ENCODE results near the gene LUC7L. TPM values are rescaled to one million over a fixed set of nuclear protein-coding genes. Genes with fewer than 3 reads are reported as not detected.
A peak's percentile ranks its signal among the peaks of the same experiment; 100 is the strongest.

Gene LUC7L
- total and polyA plus RNA-seq, 2 of the 8 experiments (the other 6 are each of a cell fraction or from before 2014, with no cell fraction given) = 49.7 to 129 TPM

- Histone ChIP-seq H2BK15ac (ENCODE audit: low read length) (no peak within 1 kb of the TSS), H3K4me3 (ENCODE audit: extremely low read depth in 1 of 4, insufficient read depth in 2 of 4, low read depth in 3 of 4, low read length in 4 of 4) (peak within 1 kb of the TSS; percentile 30 to 65 (median 49)), H4K5ac (ENCODE audit: insufficient read length, low read depth, low read length) (no peak within 1 kb of the TSS), H2BK5ac (ENCODE audit: low read depth, low read length) (no peak within 1 kb of the TSS), H3K4me2 (ENCODE audit: insufficient read depth in 1 of 2, low read depth in 2 of 2, low read length in 2 of 2) (peak within 1 kb of the TSS; percentile 85 to 100), H2BK12ac (ENCODE audit: low read depth, low read length) (no peak within 1 kb of the TSS), H3K27ac (ENCODE audit: low read depth, low read length) (no peak within 1 kb of the TSS), H3K18ac (ENCODE audit: extremely low read depth, low read length) (no peak within 1 kb of the TSS; the same call in 1 of the 2 replicates), H4K8ac (ENCODE audit: extremely low read depth, insufficient read depth, low read length) (peak within 1 kb of the TSS; percentile 85), H3K4ac (replicated peaks; ENCODE audit: insufficient read length, low read depth, low read length) (no peak within 1 kb of the TSS), H3K27me3 (replicated peaks in 1 of 4; ENCODE audit: control insufficient read depth in 3 of 4, extremely low read depth in 1 of 4, insufficient read depth in 3 of 4, low read length in 3 of 4) (peaks cover 13 to 42% (median 36%) of the 10 kb centered on the region in 4 experiments), H3K9me3 (ENCODE audit: insufficient read depth in 2 of 2, low read depth in 1 of 2, low read length in 1 of 2) (no peaks in the 10 kb centered on the region), H3K36me3 (ENCODE audit: control insufficient read depth in 2 of 4, insufficient read depth in 4 of 4, low read length in 3 of 4) (no peaks in the 10 kb centered on the region), H3K79me1 (ENCODE audit: low read depth, low read length) (no peaks in the 10 kb centered on the region), H2AK5ac (ENCODE audit: low read depth, low read length) (no peak within 1 kb of the TSS), H3K23ac (ENCODE audit: insufficient read length) (no peak within 1 kb of the TSS), H3K23me2 (ENCODE audit: low read depth, low read length) (peaks cover 10% of the 10 kb centered on the region; the same call in 1 of the 2 replicates), H4K91ac (replicated peaks; ENCODE audit: insufficient read length, low read length) (no peak within 1 kb of the TSS), H3K56ac (replicated peaks; ENCODE audit: insufficient read length, low read depth, low read length) (no peak within 1 kb of the TSS), H2AFZ (ENCODE audit: low read length) (peak within 1 kb of the TSS; percentile 20; the same call in 1 of the 2 replicates), H4K20me1 (replicated peaks in 1 of 2; ENCODE audit: control insufficient read depth in 1 of 2, insufficient read depth in 2 of 2, low read length in 2 of 2) (peaks cover 0 to 3% of the 10 kb centered on the region in 2 experiments), H3K4me1 (replicated peaks in 1 of 4; ENCODE audit: control insufficient read depth in 3 of 4, insufficient read depth in 4 of 4, low read length in 3 of 4) (peaks cover 0 to 6% (median 4%) of the 10 kb centered on the region in 4 experiments; a peak in 5 of 7 replicates), H2BK20ac (ENCODE audit: low read length) (no peak within 1 kb of the TSS), H3K79me2 (ENCODE audit: control insufficient read depth in 1 of 2, insufficient read depth in 2 of 2, low read length in 2 of 2) (no peaks in the 10 kb centered on the region), H3K9ac (replicated peaks in 1 of 4; ENCODE audit: extremely low read depth in 1 of 4, low read depth in 3 of 4, low read length in 3 of 4) (no peak within 1 kb of the TSS), H3K14ac (ENCODE audit: insufficient read length) (no peak within 1 kb of the TSS), H2BK120ac (replicated peaks; ENCODE audit: low read depth, low read length) (no peak within 1 kb of the TSS)
- WGBS, 2 experiments (ENCODE audit: extremely low coverage in 1 of 2, insufficient coverage in 1 of 2, insufficient read length in 1 of 2, insufficient replicate concordance in 2 of 2, low coverage in 1 of 2, low lambda C conversion rate in 2 of 2, missing lambda C conversion rate in 1 of 2) = 60% methylated on average over 1 of the region's 56 CpGs; no CpG with 5 or more reads in 1 of the 2 experiments
- FAIRE-seq (no peak), DNase-seq (ENCODE audit: low read depth in 1 of 2, low spot score in 2 of 2) (no peak)
- TF ChIP-seq RBBP5 (IDR thresholded peaks at IDR 0.05; ENCODE audit: borderline replicate concordance, low read depth, low read length) (no peak), HDAC2 (IDR thresholded peaks at IDR 0.05; ENCODE audit: borderline replicate concordance in 1 of 2, low read depth in 2 of 2, low read length in 2 of 2) (no peak), SP1 (IDR thresholded peaks at IDR 0.05; ENCODE audit: low read depth, low read length) (no peak), RFX5 (IDR thresholded peaks at IDR 0.05; ENCODE audit: borderline replicate concordance, low read depth, low read length) (no peak), PHF8 (conservative IDR thresholded peaks at IDR 0.05; ENCODE audit: low read depth, low read length) (no peak), RXRA (IDR thresholded peaks at IDR 0.05; ENCODE audit: insufficient read depth, low read depth, low read length) (no peak), POU5F1 (IDR thresholded peaks at IDR 0.05; ENCODE audit: low read depth, low read length) (no peak), POLR2AphosphoS5 (IDR thresholded peaks at IDR 0.05; ENCODE audit: low read depth, low read length) (no peak), RNF2 (IDR thresholded peaks at IDR 0.05; ENCODE audit: borderline replicate concordance, low read depth, low read length, missing control alignments, poor library complexity, severe bottlenecking) (no peak), CBX8 (IDR thresholded peaks at IDR 0.05; ENCODE audit: borderline replicate concordance, low read depth, low read length) (no peak), MAFK (IDR thresholded peaks at IDR 0.05; ENCODE audit: low read depth, low read length) (no peak), NRF1 (IDR thresholded peaks at IDR 0.05; ENCODE audit: low read depth, low read length) (no peak), TAF1 (IDR thresholded peaks at IDR 0.05; ENCODE audit: low read depth, low read length) (no peak), KDM5A (IDR thresholded peaks at IDR 0.05; ENCODE audit: low read length) (no peak)
- ChIA-PET CTCF (ENCODE audit: partially characterized antibody) (no interaction called here), POLR2A (ENCODE audit: partially characterized antibody) (interaction anchor here (0.6 to 2.7 kb wide), 3 partner anchors 9 to 24 kb away, joined by 3 to 6 read pairs (median 4); no protein-coding TSS in a partner anchor)
These were observed 46.6 kb upstream of the LUC7L start, which contains the start of gene RGS11 for GRCh38 chr16:275786-276232. RGS11 (minus strand) TSS chr16:275944; CDS start chr16:275911, 33 bp downstream.
